ENCODE measurements around the gene ACTN4.

DNA sequence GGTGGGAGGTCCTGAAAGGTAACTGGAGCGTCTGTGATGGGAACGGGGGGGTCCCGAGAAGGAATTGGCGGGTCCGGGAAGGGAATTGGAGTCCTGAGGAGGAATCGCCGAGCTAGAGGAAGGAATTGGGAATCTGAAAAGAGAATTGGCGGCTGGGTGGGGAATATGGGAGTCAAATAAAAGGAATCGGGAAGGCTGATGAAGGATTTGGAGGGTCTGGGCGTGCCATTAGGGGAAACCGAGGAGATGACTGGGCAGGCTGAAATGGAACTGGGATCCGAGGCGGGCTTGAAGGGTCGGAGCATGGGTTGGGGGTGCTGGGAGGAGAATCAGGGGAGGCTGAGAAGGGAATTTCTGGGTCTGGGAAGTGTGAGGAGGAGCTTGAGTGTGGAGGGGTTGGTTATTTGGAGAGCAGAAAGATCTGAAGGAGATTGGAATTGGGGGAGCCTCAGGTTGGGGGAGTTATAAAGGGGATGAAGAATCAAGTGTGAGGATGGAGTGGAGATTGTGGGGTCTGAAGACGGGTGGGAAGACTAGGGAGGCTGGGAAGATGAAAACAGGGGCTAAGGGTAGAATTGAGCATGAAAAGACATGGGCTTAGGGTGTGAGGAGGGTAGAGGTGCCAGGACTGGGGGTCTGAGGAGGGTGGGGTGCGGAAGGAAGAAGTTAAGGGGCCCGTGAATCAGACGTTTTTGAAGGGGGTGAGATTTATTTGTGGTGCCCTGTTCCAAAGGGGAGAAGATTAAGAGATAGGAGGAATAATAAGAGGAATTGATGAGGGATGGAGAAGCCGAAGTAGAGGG, 718 bp downstream of the ACTN4 start:
- TF ChIP-seq GABPB1 (CRISPR knock-in tag; IDR thresholded peaks at IDR 0.05) (no peak), FOXP1 (CRISPR knock-in tag; IDR thresholded peaks at IDR 0.05; ENCODE audit: borderline replicate concordance) (no peak), ESRRA (CRISPR knock-in tag; IDR thresholded peaks at IDR 0.05; ENCODE audit: borderline replicate concordance) (no peak), NFE2L1 (CRISPR knock-in tag; IDR thresholded peaks at IDR 0.05) (no peak), ETV6 (CRISPR knock-in tag; IDR thresholded peaks at IDR 0.05) (no peak), ELF4 (CRISPR knock-in tag; IDR thresholded peaks at IDR 0.05; ENCODE audit: low read depth) (no peak), ZBTB21 (CRISPR knock-in tag; IDR thresholded peaks at IDR 0.05; ENCODE audit: borderline replicate concordance) (no peak)
- TF ChIP-seq, protein P1, sequence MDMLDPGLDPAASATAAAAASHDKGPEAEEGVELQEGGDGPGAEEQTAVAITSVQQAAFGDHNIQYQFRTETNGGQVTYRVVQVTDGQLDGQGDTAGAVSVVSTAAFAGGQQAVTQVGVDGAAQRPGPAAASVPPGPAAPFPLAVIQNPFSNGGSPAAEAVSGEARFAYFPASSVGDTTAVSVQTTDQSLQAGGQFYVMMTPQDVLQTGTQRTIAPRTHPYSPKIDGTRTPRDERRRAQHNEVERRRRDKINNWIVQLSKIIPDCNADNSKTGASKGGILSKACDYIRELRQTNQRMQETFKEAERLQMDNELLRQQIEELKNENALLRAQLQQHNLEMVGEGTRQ (CRISPR knock-in tag; IDR thresholded peaks at IDR 0.05): no peak
- TF ChIP-seq, protein P2, sequence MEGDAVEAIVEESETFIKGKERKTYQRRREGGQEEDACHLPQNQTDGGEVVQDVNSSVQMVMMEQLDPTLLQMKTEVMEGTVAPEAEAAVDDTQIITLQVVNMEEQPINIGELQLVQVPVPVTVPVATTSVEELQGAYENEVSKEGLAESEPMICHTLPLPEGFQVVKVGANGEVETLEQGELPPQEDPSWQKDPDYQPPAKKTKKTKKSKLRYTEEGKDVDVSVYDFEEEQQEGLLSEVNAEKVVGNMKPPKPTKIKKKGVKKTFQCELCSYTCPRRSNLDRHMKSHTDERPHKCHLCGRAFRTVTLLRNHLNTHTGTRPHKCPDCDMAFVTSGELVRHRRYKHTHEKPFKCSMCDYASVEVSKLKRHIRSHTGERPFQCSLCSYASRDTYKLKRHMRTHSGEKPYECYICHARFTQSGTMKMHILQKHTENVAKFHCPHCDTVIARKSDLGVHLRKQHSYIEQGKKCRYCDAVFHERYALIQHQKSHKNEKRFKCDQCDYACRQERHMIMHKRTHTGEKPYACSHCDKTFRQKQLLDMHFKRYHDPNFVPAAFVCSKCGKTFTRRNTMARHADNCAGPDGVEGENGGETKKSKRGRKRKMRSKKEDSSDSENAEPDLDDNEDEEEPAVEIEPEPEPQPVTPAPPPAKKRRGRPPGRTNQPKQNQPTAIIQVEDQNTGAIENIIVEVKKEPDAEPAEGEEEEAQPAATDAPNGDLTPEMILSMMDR (IDR thresholded peaks at IDR 0.05): no peak
- TF ChIP-seq, protein P3, sequence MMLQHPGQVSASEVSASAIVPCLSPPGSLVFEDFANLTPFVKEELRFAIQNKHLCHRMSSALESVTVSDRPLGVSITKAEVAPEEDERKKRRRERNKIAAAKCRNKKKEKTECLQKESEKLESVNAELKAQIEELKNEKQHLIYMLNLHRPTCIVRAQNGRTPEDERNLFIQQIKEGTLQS (CRISPR knock-in tag; conservative IDR thresholded peaks at IDR 0.05): no peak
- TF ChIP-seq, protein P4, sequence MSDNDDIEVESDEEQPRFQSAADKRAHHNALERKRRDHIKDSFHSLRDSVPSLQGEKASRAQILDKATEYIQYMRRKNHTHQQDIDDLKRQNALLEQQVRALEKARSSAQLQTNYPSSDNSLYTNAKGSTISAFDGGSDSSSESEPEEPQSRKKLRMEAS (CRISPR knock-in tag; IDR thresholded peaks at IDR 0.05): 0 out of 2 replicates have a peak, but pooled peaks have one; percentile 3
- TF ChIP-seq, protein P5, sequence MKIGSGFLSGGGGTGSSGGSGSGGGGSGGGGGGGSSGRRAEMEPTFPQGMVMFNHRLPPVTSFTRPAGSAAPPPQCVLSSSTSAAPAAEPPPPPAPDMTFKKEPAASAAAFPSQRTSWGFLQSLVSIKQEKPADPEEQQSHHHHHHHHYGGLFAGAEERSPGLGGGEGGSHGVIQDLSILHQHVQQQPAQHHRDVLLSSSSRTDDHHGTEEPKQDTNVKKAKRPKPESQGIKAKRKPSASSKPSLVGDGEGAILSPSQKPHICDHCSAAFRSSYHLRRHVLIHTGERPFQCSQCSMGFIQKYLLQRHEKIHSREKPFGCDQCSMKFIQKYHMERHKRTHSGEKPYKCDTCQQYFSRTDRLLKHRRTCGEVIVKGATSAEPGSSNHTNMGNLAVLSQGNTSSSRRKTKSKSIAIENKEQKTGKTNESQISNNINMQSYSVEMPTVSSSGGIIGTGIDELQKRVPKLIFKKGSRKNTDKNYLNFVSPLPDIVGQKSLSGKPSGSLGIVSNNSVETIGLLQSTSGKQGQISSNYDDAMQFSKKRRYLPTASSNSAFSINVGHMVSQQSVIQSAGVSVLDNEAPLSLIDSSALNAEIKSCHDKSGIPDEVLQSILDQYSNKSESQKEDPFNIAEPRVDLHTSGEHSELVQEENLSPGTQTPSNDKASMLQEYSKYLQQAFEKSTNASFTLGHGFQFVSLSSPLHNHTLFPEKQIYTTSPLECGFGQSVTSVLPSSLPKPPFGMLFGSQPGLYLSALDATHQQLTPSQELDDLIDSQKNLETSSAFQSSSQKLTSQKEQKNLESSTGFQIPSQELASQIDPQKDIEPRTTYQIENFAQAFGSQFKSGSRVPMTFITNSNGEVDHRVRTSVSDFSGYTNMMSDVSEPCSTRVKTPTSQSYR (CRISPR knock-in tag; IDR thresholded peaks at IDR 0.05): no peak
